Spleen (tissue), 11 donors: ENCODE measurements around the gene SEC14L3. TPM values are rescaled to one million over a fixed set of nuclear protein-coding genes. Genes with fewer than 3 reads are reported as not detected.

Source experiments
- DNase-seq: peaks from one replicate; pipeline ENCODE4 v3.0.0-alpha.2; 2020
- H3K27ac ChIP-seq, 8 donors: fragments of 200-600 bp; sonication (generic) in 7 of 8; 1 replicate in 4 of 8; 2 replicates in 4 of 8; pipeline versions ENCODE4 v1.5.0 to v1.8.0; 2016 to 2021; ENCODE audit warnings: inconsistent platforms in 4 of 8, mild to moderate bottlenecking in 4 of 8, moderate library complexity in 1 of 8
- H3K27me3 ChIP-seq, 7 donors: fragments of 200-600 bp; sonication (generic) in 6 of 7; replicated peaks in 1 of 7; 1 replicate in 4 of 7; 2 replicates in 3 of 7; pipeline versions ENCODE4 v1.5.0 to v1.8.0; 2016 to 2021; ENCODE audit warnings: inconsistent platforms in 3 of 7, mild to moderate bottlenecking in 1 of 7
- H3K36me3 ChIP-seq, 6 donors: fragments of 200-600 bp; sonication (generic) in 5 of 6; 1 replicate in 4 of 6; 2 replicates in 2 of 6; pipeline versions ENCODE4 v1.5.0 to v1.8.0; 2016 to 2021; ENCODE audit warnings: inconsistent platforms in 2 of 6
- H3K4me1 ChIP-seq, 6 donors: fragments of 200-600 bp; sonication (generic) in 5 of 6; 1 replicate in 3 of 6; 2 replicates in 3 of 6; pipeline versions ENCODE4 v1.5.0 to v1.8.0; 2016 to 2021; ENCODE audit warnings: inconsistent platforms in 3 of 6
- H3K4me3 ChIP-seq, 8 donors: fragments of 200-600 bp; sonication (generic) in 7 of 8; 1 replicate in 4 of 8; 2 replicates in 4 of 8; pipeline versions ENCODE4 v1.5.0 to v1.8.0; 2016 to 2021; ENCODE audit warnings: inconsistent platforms in 4 of 8, mild to moderate bottlenecking in 4 of 8, moderate library complexity in 2 of 8
- H3K9me3 ChIP-seq, 8 donors: fragments of 200-600 bp; sonication (generic) in 7 of 8; 1 replicate in 4 of 8; 2 replicates in 4 of 8; pipeline versions ENCODE4 v1.5.0 to v1.8.0; 2016 to 2021; ENCODE audit warnings: inconsistent platforms in 4 of 8
- CTCF ChIP-seq, 11 experiments: fragments of 200-600 bp in 7 of 11; fragments of 450-650 bp in 4 of 11; sonication (generic) in 4 of 11; IDR thresholded peaks in 8 of 11; conservative IDR thresholded peaks in 3 of 11; 1 replicate in 7 of 11; 2 replicates in 4 of 11; pipeline versions ENCODE4 v1.4.0 to v1.8.0; 2016 to 2021; ENCODE audit warnings: antibody characterized with exemption in 11 of 11, inconsistent platforms in 4 of 11, mild to moderate bottlenecking in 1 of 11
- POLR2A ChIP-seq, 3 donors: fragments of 450-650 bp; IDR thresholded peaks; one replicate each; pipeline ENCODE4 v1.5.1; 2017; ENCODE audit warnings: antibody characterized with exemption in 3 of 3, mild to moderate bottlenecking in 1 of 3
- POLR2AphosphoS5 ChIP-seq, 3 donors: sonication (generic); formaldehyde crosslinking; IDR thresholded peaks; one replicate each; pipeline ENCODE4 v1.5.1; 2017; ENCODE audit warnings: antibody characterized with exemption in 3 of 3
- WGBS, 5 donors: extraction: QIAGEN DNeasy Blood & Tissue Kit in 3 of 5; methylation state at CpG; one replicate each; pipeline versions ENCODE4 v1.1.5 to v1.1.7; 2013 to 2018; 5-methylcytosine and 5-hydroxymethylcytosine counted together
- intact Hi-C: fragments of 100-400 bp; cut with DNase I; formaldehyde crosslinking; loops from one replicate; pipeline ENCODE4 v1.15.0; 2023; ENCODE audit warnings: low total_unique reads
- polyA plus RNA-seq, 3 donors: library from polyadenylated mRNA; stranded (reverse); fragments of 200-250 nt; gene quantifications; one replicate each; pipeline ENCODE4 v1.2.1, GENCODE V29; 2013
- total RNA-seq, 7 donors: library from RNA; depleted of rRNA in 3 of 7; stranded (reverse); fragments of >200 nt in 3 of 7; fragmentation: NEBNext Ultra II Directional in 4 of 7; extraction: Animal tissue kit (Norgen Biotek cat#: 25700) in 4 of 7; gene quantifications; one replicate each; pipeline versions ENCODE4 v1.1.0 to v1.2.1, GENCODE V29; 2016 to 2021
- donor health status: healthy with polysubstance abuse.
- donor health status: DM: no; HTN: no; CAD: no; lungs with moderate emphysema.
- donor health status: DM: no; HTN: no; CAD: no.
- donor health status: Bipolar disorder and iron deficiency.
- donor health status: healthy.
- donor health status: DM: no; HTN: no; CAD: no.
- donor health status: DM: yes; HTN: yes; CAD: no.

The SEC14L3 gene
- total and polyA plus RNA-seq, 10 donors: not detected

GRCh38 chr22:30439226-30439625, 32.6 kb downstream of the SEC14L3 start:
- intact Hi-C loops: no loop called here
- TF ChIP-seq POLR2AphosphoS5 (IDR thresholded peaks at IDR 0.05) (no peak), POLR2A (IDR thresholded peaks at IDR 0.05) (no peak), CTCF (IDR thresholded peaks at IDR 0.05 in 8 of 11, conservative IDR thresholded peaks at IDR 0.05 in 3 of 11) (no peak)
- Histone ChIP-seq H3K9me3 (peaks cover 0 to 23% (median 14%) of the 10 kb centered on the region in 8 donors), H3K27ac (no peak overlapping the region), H3K4me3 (no peak overlapping the region), H3K27me3 (peaks cover 0 to 56% (median 0%) of the 10 kb centered on the region in 7 donors), H3K4me1 (peaks cover 0 to 13% (median 7%) of the 10 kb centered on the region in 6 donors), H3K36me3 (no peaks in the 10 kb centered on the region)
- WGBS, 5 donors: 86 to 93% (median 91%) methylated on average over 4 of the region's 4 CpGs
- DNase-seq: no peak

- 70 to 89% (median 77%) methylated on average over 3 of the region's 3 CpGs for WGBS, 5 donors
- intact Hi-C loops: no loop called here
- peaks cover 0 to 13% (median 7%) of the 10 kb centered on the region in 6 donors for H3K4me1 ChIP-seq
- TF ChIP-seq POLR2A (IDR thresholded peaks at IDR 0.05): no peak
- no peak for TF ChIP-seq CTCF (IDR thresholded peaks at IDR 0.05 in 8 of 11, conservative IDR thresholded peaks at IDR 0.05 in 3 of 11)
- no peak for TF ChIP-seq POLR2AphosphoS5 (IDR thresholded peaks at IDR 0.05)
- no peak for DNase-seq
- peaks cover 0 to 23% (median 14%) of the 10 kb centered on the region in 8 donors for H3K9me3 ChIP-seq
- H3K36me3 ChIP-seq: no peaks in the 10 kb centered on the region
- no peak overlapping the region for H3K27ac ChIP-seq
- H3K27me3 ChIP-seq: peaks cover 0 to 49% (median 0%) of the 10 kb centered on the region in 7 donors
- H3K4me3 ChIP-seq: no peak overlapping the region
These were observed 33.3 kb downstream of the SEC14L3 start for GRCh38 chr22:30438559-30438958.

- peak overlapping the region; percentile 76 to 93 (median 82) for H3K27ac ChIP-seq
These were observed 35.6 kb downstream of the SEC14L3 start for GRCh38 chr22:30436196-30436595.

More at GRCh38 chr22:30436196-30436595, 35.6 kb downstream of the SEC14L3 start:
- 86 to 100% (median 95%) methylated on average over 2 of the region's 2 CpGs for WGBS, 5 donors
- H3K4me3 ChIP-seq: peak overlapping the region in 1 of 8 donors; percentile 50
- no peak for DNase-seq
- H3K9me3 ChIP-seq: peaks cover 0 to 19% (median 14%) of the 10 kb centered on the region in 8 donors
- H3K4me1 ChIP-seq: peaks cover 0 to 10% (median 0%) of the 10 kb centered on the region in 6 donors
- TF ChIP-seq CTCF (IDR thresholded peaks at IDR 0.05 in 8 of 11, conservative IDR thresholded peaks at IDR 0.05 in 3 of 11) (no peak), POLR2A (IDR thresholded peaks at IDR 0.05) (no peak), POLR2AphosphoS5 (IDR thresholded peaks at IDR 0.05) (no peak)
- H3K36me3 ChIP-seq: no peaks in the 10 kb centered on the region
- intact Hi-C loops: no loop called here
- peaks cover 0 to 33% (median 0%) of the 10 kb centered on the region in 7 donors for H3K27me3 ChIP-seq
